Breast epithelium (tissue), 3 donors: ENCODE data around the gene LSAMP.

Experiments
- POLR2A ChIP-seq: fragments of 450-650 bp; IDR thresholded peaks from one replicate; pipeline ENCODE4 v1.6.1; 2016; ENCODE audit warnings: antibody characterized with exemption, mild to moderate bottlenecking, moderate library complexity
- POLR2AphosphoS5 ChIP-seq, 3 donors: sonication (generic); formaldehyde crosslinking; IDR thresholded peaks; one replicate each; pipeline ENCODE4 v1.6.1; 2017; ENCODE audit warnings: antibody characterized with exemption in 3 of 3
- TF ChIP-seq, protein P1 (sequence below), 3 donors: fragments of 450-650 bp; IDR thresholded peaks; one replicate each; pipeline ENCODE4 v1.5.1; 2016 to 2017; ENCODE audit warnings: antibody characterized with exemption in 3 of 3, mild to moderate bottlenecking in 3 of 3, moderate library complexity in 3 of 3

DNA sequence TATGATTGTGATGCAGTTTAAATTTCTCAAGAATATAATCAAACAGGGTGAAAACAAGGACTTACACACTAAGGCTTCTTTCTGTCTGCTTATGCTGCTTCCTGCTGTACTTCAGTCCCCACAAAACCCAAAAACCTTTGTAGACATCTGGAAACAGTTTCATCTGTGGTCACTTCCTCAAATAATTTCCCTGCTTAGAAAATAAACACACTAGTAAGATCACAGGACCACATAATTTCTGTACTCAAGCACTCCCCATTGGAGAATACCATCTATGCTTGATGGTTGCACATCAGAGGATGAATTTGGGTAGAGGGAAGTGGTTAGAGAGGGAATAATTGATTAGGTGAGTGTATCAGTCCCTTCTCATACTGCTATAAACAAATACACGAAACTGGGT, 266.2 kb downstream of the LSAMP start:
- TF ChIP-seq POLR2A = no peak
- TF ChIP-seq, protein P1, sequence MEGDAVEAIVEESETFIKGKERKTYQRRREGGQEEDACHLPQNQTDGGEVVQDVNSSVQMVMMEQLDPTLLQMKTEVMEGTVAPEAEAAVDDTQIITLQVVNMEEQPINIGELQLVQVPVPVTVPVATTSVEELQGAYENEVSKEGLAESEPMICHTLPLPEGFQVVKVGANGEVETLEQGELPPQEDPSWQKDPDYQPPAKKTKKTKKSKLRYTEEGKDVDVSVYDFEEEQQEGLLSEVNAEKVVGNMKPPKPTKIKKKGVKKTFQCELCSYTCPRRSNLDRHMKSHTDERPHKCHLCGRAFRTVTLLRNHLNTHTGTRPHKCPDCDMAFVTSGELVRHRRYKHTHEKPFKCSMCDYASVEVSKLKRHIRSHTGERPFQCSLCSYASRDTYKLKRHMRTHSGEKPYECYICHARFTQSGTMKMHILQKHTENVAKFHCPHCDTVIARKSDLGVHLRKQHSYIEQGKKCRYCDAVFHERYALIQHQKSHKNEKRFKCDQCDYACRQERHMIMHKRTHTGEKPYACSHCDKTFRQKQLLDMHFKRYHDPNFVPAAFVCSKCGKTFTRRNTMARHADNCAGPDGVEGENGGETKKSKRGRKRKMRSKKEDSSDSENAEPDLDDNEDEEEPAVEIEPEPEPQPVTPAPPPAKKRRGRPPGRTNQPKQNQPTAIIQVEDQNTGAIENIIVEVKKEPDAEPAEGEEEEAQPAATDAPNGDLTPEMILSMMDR (IDR thresholded peaks at IDR 0.05) = no peak
- TF ChIP-seq POLR2AphosphoS5 (IDR thresholded peaks at IDR 0.05) = no peak
